T-cell (primary cell): ENCODE measurements around the gene CFAP43. TPM values are rescaled to one million over a fixed set of nuclear protein-coding genes. Genes with fewer than 3 reads are reported as not detected.

Experiments
- ATAC-seq, 4 experiments: fragments of 200-7000 bp in 3 of 4; fragments of 150-1000 bp in 1 of 4; cut with Tn5 transposase; replicated peaks in 1 of 4; 1 replicate in 3 of 4; 2 replicates in 1 of 4; pipeline ENCODE4 v1.10.0; 2021; ENCODE audit warnings: moderate library complexity in 3 of 4, mild to moderate bottlenecking in 2 of 4, moderate number of reproducible peaks in 1 of 4
- CTCF ChIA-PET, 2 donors: fragments of 300-600 bp; sonication (Branson Sonifier 250); formaldehyde crosslinking; loops; one replicate each; lab custom pipeline; 2022; ENCODE audit warnings: antibody characterized with exemption in 2 of 2; lab: Charles Lee
- POLR2A ChIA-PET, 2 donors: fragments of 300-600 bp; sonication (Branson Sonifier 250); formaldehyde crosslinking; loops; one replicate each; lab custom pipeline; 2022; ENCODE audit warnings: antibody characterized with exemption in 2 of 2; lab: Charles Lee
- DNase-seq, 35 experiments: peaks; one replicate each; pipeline versions ENCODE4 v3.0.0 to v3.0.0-alpha.2; 2013 to 2023
- H3K27ac ChIP-seq: one replicate; pipeline ENCODE4 v1.5.1; 2013; ENCODE audit warnings: low read length
- H3K27me3 ChIP-seq, 2 experiments: replicated peaks in 1 of 2; 1 replicate in 1 of 2; 2 replicates in 1 of 2; pipeline versions ENCODE4 v1.6.1 to v1.7.0; 2013; ENCODE audit warnings: low read length in 1 of 2, mixed read lengths in 1 of 2; ENCODE audit not compliant: control insufficient read depth in 2 of 2, insufficient read depth in 2 of 2; ENCODE audit errors: extremely low read depth in 1 of 2
- H3K36me3 ChIP-seq, 2 donors: 1 replicate in 1 of 2; 2 replicates in 1 of 2; pipeline versions ENCODE4 v1.6.1 to v1.7.0; 2013; ENCODE audit warnings: low read length in 1 of 2; ENCODE audit not compliant: control insufficient read depth in 2 of 2, insufficient read depth in 1 of 2; ENCODE audit errors: extremely low read depth in 1 of 2
- H3K4me1 ChIP-seq, 2 experiments: 1 replicate in 1 of 2; 2 replicates in 1 of 2; pipeline versions ENCODE4 v1.6.1 to v1.7.0; 2013; ENCODE audit warnings: low read length in 2 of 2, mixed read lengths in 1 of 2; ENCODE audit not compliant: insufficient read depth in 2 of 2, control insufficient read depth in 1 of 2; ENCODE audit errors: extremely low read depth in 1 of 2
- H3K4me3 ChIP-seq, 2 donors: 1 replicate in 1 of 2; 2 replicates in 1 of 2; pipeline versions ENCODE4 v1.5.1 to v1.7.0; 2013; ENCODE audit warnings: mild to moderate bottlenecking in 2 of 2, low read length in 1 of 2, moderate library complexity in 1 of 2; ENCODE audit not compliant: control insufficient read depth in 1 of 2; ENCODE audit errors: extremely low read depth in 1 of 2
- H3K9me3 ChIP-seq: 2 replicates; pipeline ENCODE4 v1.7.0; 2013
- H3K27ac Mint-ChIP-seq, 2 donors: one replicate each; pipeline ENCODE4 v1.8.0; 2020 to 2021; ENCODE audit warnings: mild to moderate bottlenecking in 2 of 2, mixed read lengths in 2 of 2
- H3K27me3 Mint-ChIP-seq, 2 donors: one replicate each; pipeline ENCODE4 v1.8.0; 2021 to 2022; ENCODE audit warnings: mixed read lengths in 2 of 2
- H3K36me3 Mint-ChIP-seq: one replicate; pipeline ENCODE4 v1.8.0; 2021; ENCODE audit warnings: mixed read lengths
- H3K4me1 Mint-ChIP-seq, 3 donors: one replicate each; pipeline ENCODE4 v1.8.0; 2020 to 2022; ENCODE audit warnings: mixed read lengths in 3 of 3, mild to moderate bottlenecking in 1 of 3
- H3K4me3 Mint-ChIP-seq, 3 donors: one replicate each; pipeline ENCODE4 v1.8.0; 2020 to 2022; ENCODE audit warnings: mild to moderate bottlenecking in 3 of 3, mixed read lengths in 3 of 3, moderate library complexity in 3 of 3
- H3K9me3 Mint-ChIP-seq, 3 donors: one replicate each; pipeline ENCODE4 v1.8.0; 2020 to 2022; ENCODE audit warnings: mixed read lengths in 3 of 3
- whole genome bisulfite sequencing: methylation state at CpG from one replicate; pipeline ENCODE4 v1.1.5; 2013; ENCODE audit warnings: missing lambda C conversion rate; ENCODE audit not compliant: insufficient coverage; 5-methylcytosine and 5-hydroxymethylcytosine counted together
- total RNA-seq, 35 experiments: library from RNA in 6 of 35; stranded (reverse) in 6 of 35; fragments of 120-200 nt in 1 of 35; gene quantifications; one replicate each; pipeline versions ENCODE4 v1.2.1 to v1.2.4 and lab custom pipeline; 2013 to 2026

Gene CFAP43
- total RNA-seq, 5 donors from 2014 or later (not counting 1 experiment from before 2014, with no cell fraction given): 0.58 TPM; not detected in 4

DNA sequence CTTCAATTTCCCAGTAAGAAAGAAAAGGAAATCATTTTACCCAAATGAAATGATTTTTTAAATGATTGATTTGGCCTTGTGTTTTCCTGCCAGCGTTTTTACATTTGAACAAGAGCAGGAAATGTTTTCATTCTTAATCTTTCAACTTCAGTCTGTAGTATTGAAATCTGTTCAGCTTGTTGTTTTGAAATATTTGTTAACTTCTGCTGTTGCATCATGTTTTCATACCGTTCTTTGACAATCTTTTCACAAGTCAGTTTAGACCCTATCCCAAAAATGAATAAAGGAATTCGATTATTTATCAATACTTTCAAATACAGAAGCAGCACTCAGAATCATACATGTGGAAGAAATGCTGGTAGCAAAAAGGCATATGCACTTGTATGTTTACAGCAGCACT lies 102.1 kb downstream of the CFAP43 start:
- Histone ChIP-seq H3K4me3 (no peak overlapping the region), H3K27me3 (peaks cover 0 to 7% of the 10 kb centered on the region in 2 experiments), H3K4me1 (no peaks in the 10 kb centered on the region), H3K9me3 (no peaks in the 10 kb centered on the region), H3K27ac (no peak overlapping the region), H3K36me3 (no peaks in the 10 kb centered on the region)
- WGBS: no CpG with 5 or more reads among the region's 3 CpGs
- Mint-ChIP-seq H3K4me3 (no peak overlapping the region), H3K36me3 (peaks cover 22% of the 10 kb centered on the region), H3K4me1 (peaks cover 0 to 6% (median 0%) of the 10 kb centered on the region in 3 donors), H3K9me3 (no peaks in the 10 kb centered on the region), H3K27ac (no peak overlapping the region), H3K27me3 (peaks cover 16 to 22% of the 10 kb centered on the region in 2 donors)
- CTCF ChIA-PET: no interaction called here
- POLR2A ChIA-PET: no interaction called here
- ATAC-seq: no peak
- DNase-seq: no peak

- Histone ChIP-seq H3K4me3 (no peak overlapping the region), H3K36me3 (no peaks in the 10 kb centered on the region), H3K9me3 (no peaks in the 10 kb centered on the region), H3K4me1 (peaks cover 0 to 3% of the 10 kb centered on the region in 2 experiments), H3K27ac (no peak overlapping the region), H3K27me3 (peaks cover 0 to 3% of the 10 kb centered on the region in 2 experiments)
- peaks cover 8 to 11% of the 10 kb centered on the region in 2 donors for H3K27me3 Mint-ChIP-seq
- POLR2A ChIA-PET: no interaction called here
- no peak for ATAC-seq
- peaks cover 22% of the 10 kb centered on the region for H3K36me3 Mint-ChIP-seq
- peaks cover 5 to 11% (median 7%) of the 10 kb centered on the region in 3 donors for H3K4me1 Mint-ChIP-seq
- CTCF ChIA-PET: interaction anchor here in 1 of 2 donors (0.8 kb wide), 1 partner anchor 12 kb away, joined by 3 read pairs; no protein-coding TSS in a partner anchor
- no peak overlapping the region for H3K4me3 Mint-ChIP-seq
- H3K27ac Mint-ChIP-seq: no peak overlapping the region
- no peaks in the 10 kb centered on the region for H3K9me3 Mint-ChIP-seq
- DNase-seq: no peak
- 100% methylated on average over 1 of the region's 2 CpGs for WGBS
Measured at GRCh38 chr10:104128214-104128613, 104.0 kb downstream of the CFAP43 start.

DNA sequence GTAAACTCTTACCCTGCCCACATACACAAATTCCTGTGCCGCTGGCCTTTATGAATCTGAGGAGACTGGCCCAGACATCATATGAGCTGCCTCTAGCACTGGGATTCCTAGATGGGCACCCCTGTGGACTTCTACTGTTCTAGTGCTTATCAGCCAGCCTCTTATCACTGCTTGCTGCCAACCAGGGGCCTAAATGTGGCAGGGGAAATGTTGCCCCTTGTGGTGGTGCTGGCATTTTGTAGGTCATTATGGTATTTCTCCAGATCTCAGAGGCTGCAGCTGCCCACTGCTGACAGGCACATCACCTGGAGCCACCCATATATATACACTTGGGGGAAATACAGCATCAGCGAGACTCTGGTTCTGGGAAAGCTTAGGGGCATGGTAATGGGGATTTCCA lies 104.8 kb downstream of the CFAP43 start:
- Histone ChIP-seq H3K36me3 (no peaks in the 10 kb centered on the region), H3K4me3 (no peak overlapping the region), H3K9me3 (no peaks in the 10 kb centered on the region), H3K27me3 (peaks cover 0 to 3% of the 10 kb centered on the region in 2 experiments), H3K27ac (no peak overlapping the region), H3K4me1 (peaks cover under 1 to 6% of the 10 kb centered on the region in 2 experiments)
- ATAC-seq: no peak
- no peak overlapping the region for H3K27ac Mint-ChIP-seq
- H3K4me1 Mint-ChIP-seq: peaks cover 13 to 18% (median 14%) of the 10 kb centered on the region in 3 donors
- DNase-seq: peak in 1 of 35 experiments; percentile 27
- no peak overlapping the region for H3K4me3 Mint-ChIP-seq
- H3K36me3 Mint-ChIP-seq: peaks cover 22% of the 10 kb centered on the region
- H3K9me3 Mint-ChIP-seq: no peaks in the 10 kb centered on the region
- ChIA-PET POLR2A (no interaction called here), CTCF (interaction anchor here in 1 of 2 donors (0.6 kb wide), 1 partner anchor 1548 kb away, joined by 4 read pairs; no protein-coding TSS in a partner anchor)
- WGBS: no CpG with 5 or more reads among the region's 2 CpGs
- H3K27me3 Mint-ChIP-seq: peaks cover under 1 to 3% of the 10 kb centered on the region in 2 donors

- peaks cover 10 to 14% of the 10 kb centered on the region in 2 experiments for H3K4me1 ChIP-seq
- H3K27ac Mint-ChIP-seq: peak overlapping the region; percentile 23 to 67
- no peaks in the 10 kb centered on the region for H3K9me3 Mint-ChIP-seq
- H3K36me3 Mint-ChIP-seq: peaks cover 19% of the 10 kb centered on the region
- WGBS: no CpG with 5 or more reads among the region's 1 CpG
- H3K27me3 Mint-ChIP-seq: no peaks in the 10 kb centered on the region
- no peak overlapping the region for H3K27ac ChIP-seq
- H3K9me3 ChIP-seq: no peaks in the 10 kb centered on the region
- no peaks in the 10 kb centered on the region for H3K36me3 ChIP-seq
- CTCF ChIA-PET: interaction anchor here (0.5 to 1.6 kb wide), 6 partner anchors 51 to 236 kb away, joined by 3 to 7 read pairs (median 4); no protein-coding TSS in a partner anchor
- no peaks in the 10 kb centered on the region for H3K27me3 ChIP-seq
- H3K4me1 Mint-ChIP-seq: peaks cover 24 to 32% (median 26%) of the 10 kb centered on the region in 3 donors
- POLR2A ChIA-PET: no interaction called here
- H3K4me3 ChIP-seq: no peak overlapping the region
- peak overlapping the region; percentile 90 to 93 (median 92) for H3K4me3 Mint-ChIP-seq
- peak in 1 of 35 experiments; percentile 34 for DNase-seq
- no peak for ATAC-seq
Measured at GRCh38 chr10:104123397-104123796, 108.8 kb downstream of the CFAP43 start.

DNA sequence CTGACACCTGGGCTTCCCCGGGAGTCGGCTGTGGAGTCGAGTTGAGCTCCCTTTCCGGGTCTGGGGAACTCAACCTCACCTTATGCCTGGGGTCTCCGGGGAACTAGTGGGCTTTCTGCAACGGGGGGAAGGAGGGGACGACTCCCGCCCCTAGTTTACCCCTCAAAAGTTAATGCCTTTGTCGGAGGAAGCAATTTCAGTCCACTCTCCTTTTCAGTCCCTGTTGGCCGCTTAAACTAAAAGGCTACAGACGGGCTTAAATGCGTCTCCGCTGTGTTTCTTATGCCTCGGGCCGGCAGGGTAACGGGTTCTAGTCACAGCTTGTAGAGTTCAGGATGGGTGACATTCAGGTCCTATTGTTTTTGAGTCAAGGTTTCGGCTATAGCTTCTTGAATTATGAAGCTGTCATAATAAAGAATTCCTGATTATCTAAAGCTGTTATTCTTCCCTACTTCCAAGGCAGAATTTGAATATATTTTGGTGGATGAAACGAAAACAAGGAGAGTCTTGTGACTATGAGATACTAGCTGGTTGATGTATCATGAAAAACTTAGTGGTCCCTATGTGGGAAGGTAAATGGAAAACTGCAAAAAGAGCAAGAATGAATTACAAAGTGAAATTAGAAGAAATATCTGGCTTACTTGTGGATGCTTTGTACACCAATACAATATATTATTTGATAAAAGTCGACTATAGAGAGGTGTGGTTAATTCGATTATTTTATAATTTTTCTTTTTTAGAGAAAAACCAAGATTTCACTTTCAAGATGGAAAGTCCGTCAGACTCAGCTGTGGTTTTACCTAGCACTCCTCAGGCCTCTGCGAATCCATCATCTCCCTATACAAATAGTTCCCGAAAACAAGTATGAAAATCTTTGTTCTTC lies 109.7 kb downstream of the CFAP43 start:
- POLR2A ChIA-PET: interaction anchor here (0.6 to 1.3 kb wide), 8 partner anchors 13 to 755 kb away, joined by 3 to 9 read pairs (median 4); partner anchors contain the start of gene CFAP43 (in 1 of the 2)
- no peaks in the 10 kb centered on the region for H3K36me3 ChIP-seq

More for the DNA sequence above, 109.7 kb downstream of the CFAP43 start:
- peaks cover 19% of the 10 kb centered on the region for H3K36me3 Mint-ChIP-seq
- peaks cover 24 to 32% (median 26%) of the 10 kb centered on the region in 3 donors for H3K4me1 Mint-ChIP-seq
- peak overlapping the region; percentile 84 to 86 for H3K4me3 ChIP-seq
- no peaks in the 10 kb centered on the region for H3K27me3 ChIP-seq
- no peak for DNase-seq
- H3K4me3 Mint-ChIP-seq: peak overlapping the region; percentile 90 to 93 (median 92)
- 0% methylated on average over 11 of the region's 23 CpGs for WGBS
- H3K9me3 Mint-ChIP-seq: no peaks in the 10 kb centered on the region
- H3K4me1 ChIP-seq: peaks cover 10 to 14% of the 10 kb centered on the region in 2 experiments
- no peaks in the 10 kb centered on the region for H3K9me3 ChIP-seq
- no peak for ATAC-seq
- H3K27me3 Mint-ChIP-seq: no peaks in the 10 kb centered on the region
- peak overlapping the region; percentile 98 to 99 for H3K27ac Mint-ChIP-seq
- peak overlapping the region; percentile 95 for H3K27ac ChIP-seq
- CTCF ChIA-PET: interaction anchor here (0.6 to 2.0 kb wide), 15 partner anchors 50 to 235 kb away, joined by 3 to 11 read pairs (median 3); partner anchors contain the start of gene CFAP58 (in 1 of the 2)
